IgD-negative memory B cell (primary cell): ENCODE results near the gene TRPM2. TPM values are rescaled to one million over a fixed set of nuclear protein-coding genes. Genes with fewer than 3 reads are reported as not detected.
"Not testable (repeated sequence)": the region's sequence is repeated elsewhere in the genome, so short reads cannot be mapped to it uniquely, and the experiment has no call there.

Source experiments
- H3K27ac Mint-ChIP-seq, 3 donors: one replicate each; pipeline ENCODE4 v1.8.0; 2020 to 2022; ENCODE audit warnings: mild to moderate bottlenecking in 3 of 3, mixed read lengths in 3 of 3, moderate library complexity in 1 of 3
- H3K27me3 Mint-ChIP-seq: one replicate; pipeline ENCODE4 v1.8.0; 2021; ENCODE audit warnings: mixed read lengths
- H3K36me3 Mint-ChIP-seq: one replicate; pipeline ENCODE4 v1.8.0; 2020; ENCODE audit warnings: mild to moderate bottlenecking, mixed read lengths
- H3K4me1 Mint-ChIP-seq, 3 donors: one replicate each; pipeline ENCODE4 v1.8.0; 2020 to 2022; ENCODE audit warnings: mixed read lengths in 3 of 3, mild to moderate bottlenecking in 1 of 3
- H3K4me3 Mint-ChIP-seq, 4 donors: one replicate each; pipeline ENCODE4 v1.8.0; 2020 to 2022; ENCODE audit warnings: mild to moderate bottlenecking in 4 of 4, mixed read lengths in 4 of 4, moderate library complexity in 3 of 4
- H3K9me3 Mint-ChIP-seq, 3 donors: one replicate each; pipeline ENCODE4 v1.8.0; 2020 to 2021; ENCODE audit warnings: mixed read lengths in 3 of 3, mild to moderate bottlenecking in 1 of 3
- polyA plus RNA-seq: library from polyadenylated mRNA; unstranded; fragments of 300-500 nt; fragmentation: Illumina TruSeq; gene quantifications from one replicate; pipeline ENCODE4 v1.2.3, GENCODE V29; 2021

Gene TRPM2
- polyA plus RNA-seq, 1 donor from 2014 or later = 5.1 TPM

DNA sequence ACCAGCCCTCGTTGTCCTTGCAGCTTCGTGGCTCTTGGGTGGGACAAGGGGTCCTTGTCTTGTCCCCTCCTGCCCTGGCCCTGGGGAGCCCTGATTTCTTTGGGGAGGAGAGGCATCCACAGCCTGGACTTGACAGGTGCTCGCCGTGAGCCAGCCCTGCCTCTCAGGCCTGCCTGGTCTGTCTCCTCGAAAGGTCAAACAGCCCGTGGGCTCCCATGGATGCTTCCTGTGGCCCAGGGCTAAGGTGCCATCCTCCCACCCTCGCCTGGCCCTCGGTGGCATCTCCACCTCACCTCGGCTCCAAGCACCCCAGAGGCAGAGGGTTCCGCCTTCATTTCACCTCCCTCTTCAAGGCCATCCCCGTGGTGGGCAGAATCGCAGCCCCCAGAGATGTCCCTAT is 110.9 kb downstream of the TRPM2 start:
- no peaks in the 10 kb centered on the region for H3K36me3 Mint-ChIP-seq
- H3K9me3 Mint-ChIP-seq = no peaks in the 10 kb centered on the region
- no peak overlapping the region for H3K27ac Mint-ChIP-seq
- no peak overlapping the region for H3K4me3 Mint-ChIP-seq
- peaks cover 3% of the 10 kb centered on the region for H3K27me3 Mint-ChIP-seq
- peaks cover 0 to 2% (median 0%) of the 10 kb centered on the region in 3 donors for H3K4me1 Mint-ChIP-seq

GRCh38 chr21:44466351-44466954 is 113.0 kb downstream of the TRPM2 start:
- peaks cover 3% of the 10 kb centered on the region for H3K27me3 Mint-ChIP-seq
- no peaks in the 10 kb centered on the region for H3K9me3 Mint-ChIP-seq
- H3K4me1 Mint-ChIP-seq = peaks cover 0 to 2% (median 0%) of the 10 kb centered on the region in 3 donors
- no peaks in the 10 kb centered on the region for H3K36me3 Mint-ChIP-seq
- H3K4me3 Mint-ChIP-seq = peak overlapping the region in 1 of 4 donors; percentile 28
- no peak overlapping the region for H3K27ac Mint-ChIP-seq

DNA sequence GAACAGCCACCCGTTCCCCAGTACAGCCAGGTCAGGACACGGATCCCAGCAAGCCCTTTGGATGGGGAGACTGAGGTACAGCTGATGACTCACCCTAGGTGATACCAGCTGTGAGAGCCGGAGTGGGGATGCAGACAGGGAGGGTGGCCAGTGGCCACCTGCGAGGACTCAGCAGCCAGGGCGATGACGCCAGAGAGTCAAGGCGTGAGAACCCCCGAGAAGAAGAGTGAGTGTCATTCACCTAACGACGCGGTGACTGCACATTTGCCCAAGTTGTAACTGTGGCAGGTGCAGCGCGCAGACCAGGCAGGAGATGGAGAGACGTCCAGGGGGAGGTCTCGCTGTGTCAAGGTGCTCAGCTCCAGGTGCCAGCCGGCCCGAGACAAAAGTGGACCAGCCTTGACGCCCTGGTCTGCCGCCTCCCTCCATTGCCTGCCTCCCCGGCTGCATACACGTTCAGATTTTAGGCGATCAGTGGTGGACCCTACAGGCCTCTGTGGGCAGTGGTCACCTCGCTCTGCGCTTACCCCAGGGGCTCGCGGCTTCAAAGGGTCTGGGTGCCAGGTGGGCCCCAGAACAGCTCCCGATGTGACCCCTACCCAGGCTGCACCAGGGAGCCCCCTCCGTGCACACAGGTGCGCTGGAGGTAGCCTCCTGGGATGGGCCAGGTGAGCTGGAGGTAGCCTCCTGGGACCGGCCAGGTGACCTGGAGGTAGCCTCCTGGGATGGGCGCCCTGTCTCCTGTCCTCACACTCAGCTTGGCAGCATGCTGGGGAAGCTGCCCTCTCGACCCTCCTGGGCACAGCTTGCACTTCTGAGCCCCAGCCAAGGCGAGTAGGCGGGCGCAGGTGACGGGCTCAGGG is 113.8 kb downstream of the TRPM2 start:
- Mint-ChIP-seq H3K27me3 (peaks cover 4% of the 10 kb centered on the region), H3K9me3 (no peaks in the 10 kb centered on the region), H3K4me3 (no peak overlapping the region), H3K36me3 (no peaks in the 10 kb centered on the region), H3K4me1 (peaks cover 0 to 2% (median 0%) of the 10 kb centered on the region in 3 donors), H3K27ac (no peak overlapping the region)

- no peaks in the 10 kb centered on the region for H3K9me3 Mint-ChIP-seq
- H3K4me3 Mint-ChIP-seq = no peak overlapping the region
- H3K27me3 Mint-ChIP-seq = peaks cover 5% of the 10 kb centered on the region
- peaks cover 0 to 2% (median 0%) of the 10 kb centered on the region in 3 donors for H3K4me1 Mint-ChIP-seq
- no peak overlapping the region for H3K27ac Mint-ChIP-seq
- H3K36me3 Mint-ChIP-seq = no peaks in the 10 kb centered on the region
Measured at GRCh38 chr21:44467859-44468195, 114.4 kb downstream of the TRPM2 start.

- H3K4me3 Mint-ChIP-seq = no peak overlapping the region
- no peaks in the 10 kb centered on the region for H3K36me3 Mint-ChIP-seq
- H3K27ac Mint-ChIP-seq = no peak overlapping the region
- H3K27me3 Mint-ChIP-seq = peaks cover 3% of the 10 kb centered on the region
- H3K4me1 Mint-ChIP-seq = no peaks in the 10 kb centered on the region
- H3K9me3 Mint-ChIP-seq = no peaks in the 10 kb centered on the region
Measured at GRCh38 chr21:44471341-44471740, 117.9 kb downstream of the TRPM2 start.

DNA sequence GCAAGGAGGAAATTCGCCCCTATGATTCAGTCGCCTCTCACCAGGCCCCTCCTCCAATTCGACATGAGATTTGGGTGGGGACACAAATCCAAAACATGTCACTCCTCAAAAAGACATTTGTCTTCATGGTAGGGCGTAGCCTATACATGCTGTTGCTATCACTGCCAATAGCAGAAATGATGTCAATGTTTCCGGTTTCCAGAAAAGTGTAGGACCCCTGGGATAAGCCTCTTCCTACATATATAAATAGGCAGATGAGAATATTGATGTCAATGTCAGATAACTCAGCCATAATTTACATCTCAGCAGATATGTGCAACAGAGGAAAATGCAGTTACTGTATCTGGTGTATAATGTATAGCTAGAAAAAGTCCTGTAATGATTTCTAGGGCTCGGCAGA is 118.6 kb downstream of the TRPM2 start:
- no peak overlapping the region for H3K4me3 Mint-ChIP-seq
- H3K27ac Mint-ChIP-seq = no peak overlapping the region

DNA sequence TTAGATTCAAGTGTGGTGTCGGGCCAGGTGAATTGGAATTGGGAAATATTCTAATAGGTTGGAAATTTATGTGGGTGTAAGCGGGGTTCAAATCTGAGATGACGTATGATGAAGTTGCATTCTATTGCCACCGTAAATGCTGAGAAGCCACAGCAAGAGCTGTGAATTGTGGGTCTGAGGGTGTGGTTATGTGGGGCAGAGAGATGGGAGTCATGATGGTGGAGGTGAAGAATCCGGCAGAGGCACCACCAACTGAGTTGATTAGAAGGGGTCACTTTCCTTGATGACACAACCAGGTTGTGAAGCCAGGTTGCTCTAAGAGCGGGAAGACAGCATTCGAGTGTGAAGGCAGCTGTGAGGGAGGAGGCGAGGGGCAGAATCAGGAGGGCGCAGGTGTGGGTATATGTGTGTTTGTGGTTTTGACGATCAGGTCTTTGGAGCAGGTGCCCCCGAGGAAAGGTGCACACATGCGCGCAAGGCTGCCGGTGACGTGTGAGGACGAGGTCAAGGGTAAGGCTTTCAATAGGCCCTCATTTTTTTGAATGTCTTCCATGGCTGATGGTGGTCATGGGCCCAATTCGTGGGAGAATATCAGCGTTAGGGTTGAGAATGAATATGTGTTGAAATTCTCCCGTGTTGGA is 120.6 kb downstream of the TRPM2 start:
- peaks cover 4% of the 10 kb centered on the region for H3K27me3 Mint-ChIP-seq
- no peaks in the 10 kb centered on the region for H3K4me1 Mint-ChIP-seq
- no peaks in the 10 kb centered on the region for H3K36me3 Mint-ChIP-seq
- H3K9me3 Mint-ChIP-seq = no peaks in the 10 kb centered on the region
- no peak overlapping the region for H3K27ac Mint-ChIP-seq
- no peak overlapping the region for H3K4me3 Mint-ChIP-seq

More for the DNA sequence above, 118.6 kb downstream of the TRPM2 start:
- Mint-ChIP-seq H3K4me1 (no peaks in the 10 kb centered on the region), H3K36me3 (no peaks in the 10 kb centered on the region), H3K27me3 (peaks cover 4% of the 10 kb centered on the region), H3K9me3 (no peaks in the 10 kb centered on the region)

DNA sequence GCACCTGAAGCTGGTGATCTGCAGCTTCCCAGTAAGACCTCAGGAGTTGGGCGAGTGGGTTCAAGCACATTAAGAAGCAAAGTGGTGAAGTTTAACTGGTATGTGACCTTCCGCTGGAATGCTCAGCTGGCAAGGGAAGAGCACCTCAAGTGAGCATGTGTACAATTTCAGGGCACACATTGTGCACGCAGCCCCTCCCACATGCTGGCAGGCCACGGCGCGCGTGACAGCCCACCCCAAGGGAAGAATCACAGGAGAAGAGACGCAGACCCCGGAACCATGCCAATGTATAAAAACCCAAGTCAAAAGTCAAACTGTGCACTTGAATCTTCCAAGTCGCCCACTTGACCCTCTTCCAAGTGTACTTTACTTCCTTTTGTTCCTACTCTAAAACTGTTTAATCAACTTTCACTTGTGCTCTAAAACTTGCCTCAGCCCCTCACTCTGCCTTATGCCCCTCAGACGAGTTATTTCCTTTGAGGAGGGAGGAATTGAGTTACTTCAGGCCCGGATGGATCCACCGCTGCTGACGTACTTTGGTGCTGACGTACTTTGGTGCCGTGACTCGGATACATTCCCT is 121.9 kb downstream of the TRPM2 start:
- Mint-ChIP-seq H3K9me3 (no peaks in the 10 kb centered on the region), H3K4me1 (no peaks in the 10 kb centered on the region), H3K27me3 (peaks cover 4% of the 10 kb centered on the region), H3K36me3 (no peaks in the 10 kb centered on the region), H3K27ac (no peak overlapping the region), H3K4me3 (no peak overlapping the region)

DNA sequence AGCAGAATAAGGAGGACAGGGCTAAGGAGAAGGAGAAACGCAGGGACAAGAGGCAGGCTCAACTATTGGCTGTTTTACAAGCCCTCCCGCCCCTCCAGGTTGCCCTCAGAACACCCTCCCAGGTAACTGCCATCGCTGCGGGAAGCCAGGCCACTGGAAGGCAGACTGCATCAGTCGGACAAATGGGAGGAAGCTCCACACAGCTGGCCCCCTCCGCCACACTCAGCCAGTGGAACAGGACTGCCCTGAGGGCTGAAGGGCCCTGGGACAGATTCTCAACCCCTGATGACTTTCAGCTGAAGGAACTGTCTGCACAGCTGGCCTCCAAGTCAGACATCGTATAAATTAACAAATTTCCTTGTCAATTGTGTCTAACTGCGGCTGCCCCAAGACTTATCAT is 123.7 kb downstream of the TRPM2 start:
- Mint-ChIP-seq H3K27ac (no peak overlapping the region), H3K4me1 (no peaks in the 10 kb centered on the region), H3K4me3 (no peak overlapping the region), H3K27me3 (peaks cover 4% of the 10 kb centered on the region), H3K36me3 (no peaks in the 10 kb centered on the region), H3K9me3 (no peaks in the 10 kb centered on the region)

GRCh38 chr21:44477712-44478111 is 124.3 kb downstream of the TRPM2 start:
- H3K27ac Mint-ChIP-seq = no peak overlapping the region
- no peaks in the 10 kb centered on the region for H3K36me3 Mint-ChIP-seq
- peaks cover 1% of the 10 kb centered on the region for H3K27me3 Mint-ChIP-seq
- H3K4me1 Mint-ChIP-seq = no peaks in the 10 kb centered on the region
- H3K9me3 Mint-ChIP-seq = no peaks in the 10 kb centered on the region
- H3K4me3 Mint-ChIP-seq = no peak overlapping the region

GRCh38 chr21:44478124-44478800 is 124.8 kb downstream of the TRPM2 start:
- H3K4me3 Mint-ChIP-seq = no peak overlapping the region
- no peaks in the 10 kb centered on the region for H3K4me1 Mint-ChIP-seq
- no peak overlapping the region for H3K27ac Mint-ChIP-seq
- no peaks in the 10 kb centered on the region for H3K36me3 Mint-ChIP-seq
- no peaks in the 10 kb centered on the region for H3K9me3 Mint-ChIP-seq
- peaks cover 1% of the 10 kb centered on the region for H3K27me3 Mint-ChIP-seq

- Mint-ChIP-seq H3K9me3 (no peaks in the 10 kb centered on the region), H3K27ac (no peak overlapping the region), H3K4me1 (peaks cover 0 to under 1% (median 0%) of the 10 kb centered on the region in 3 donors), H3K27me3 (peaks cover 1% of the 10 kb centered on the region), H3K4me3 (peak overlapping the region in 1 of 4 donors; percentile 49), H3K36me3 (no peaks in the 10 kb centered on the region)
Measured at GRCh38 chr21:44478801-44479167, 125.4 kb downstream of the TRPM2 start.

DNA sequence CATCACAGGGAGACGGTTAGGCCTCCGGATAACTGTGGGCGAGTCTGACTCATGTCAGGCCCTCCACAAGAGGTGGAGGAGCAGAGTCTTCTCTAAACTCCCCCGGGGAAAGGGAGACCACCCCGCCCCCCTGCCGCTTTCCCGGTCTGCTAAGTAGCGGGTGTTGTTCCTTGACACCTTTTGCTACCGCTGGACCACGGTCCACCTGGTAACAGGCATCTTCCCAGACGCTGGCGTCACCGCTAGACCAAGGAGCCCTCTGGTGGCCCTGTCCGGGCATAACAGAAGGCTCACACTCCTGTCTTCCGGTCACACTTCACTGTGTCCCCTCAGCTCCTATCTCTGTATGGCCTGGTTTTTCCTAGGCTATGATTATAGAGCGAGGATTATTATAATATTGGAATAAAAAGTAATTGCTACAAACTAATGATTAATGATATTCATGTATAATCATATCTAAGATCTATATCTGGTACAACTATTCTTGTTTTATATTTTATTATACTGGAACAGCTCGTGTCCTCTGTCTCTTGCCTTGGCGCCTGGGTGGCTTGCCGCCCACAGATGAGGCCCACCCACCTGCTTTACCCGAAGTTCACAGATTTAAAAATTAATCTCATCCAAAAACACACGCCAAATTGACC is 126.3 kb downstream of the TRPM2 start:
- not testable (repeated sequence) for H3K27ac Mint-ChIP-seq, H3K9me3 Mint-ChIP-seq

DNA sequence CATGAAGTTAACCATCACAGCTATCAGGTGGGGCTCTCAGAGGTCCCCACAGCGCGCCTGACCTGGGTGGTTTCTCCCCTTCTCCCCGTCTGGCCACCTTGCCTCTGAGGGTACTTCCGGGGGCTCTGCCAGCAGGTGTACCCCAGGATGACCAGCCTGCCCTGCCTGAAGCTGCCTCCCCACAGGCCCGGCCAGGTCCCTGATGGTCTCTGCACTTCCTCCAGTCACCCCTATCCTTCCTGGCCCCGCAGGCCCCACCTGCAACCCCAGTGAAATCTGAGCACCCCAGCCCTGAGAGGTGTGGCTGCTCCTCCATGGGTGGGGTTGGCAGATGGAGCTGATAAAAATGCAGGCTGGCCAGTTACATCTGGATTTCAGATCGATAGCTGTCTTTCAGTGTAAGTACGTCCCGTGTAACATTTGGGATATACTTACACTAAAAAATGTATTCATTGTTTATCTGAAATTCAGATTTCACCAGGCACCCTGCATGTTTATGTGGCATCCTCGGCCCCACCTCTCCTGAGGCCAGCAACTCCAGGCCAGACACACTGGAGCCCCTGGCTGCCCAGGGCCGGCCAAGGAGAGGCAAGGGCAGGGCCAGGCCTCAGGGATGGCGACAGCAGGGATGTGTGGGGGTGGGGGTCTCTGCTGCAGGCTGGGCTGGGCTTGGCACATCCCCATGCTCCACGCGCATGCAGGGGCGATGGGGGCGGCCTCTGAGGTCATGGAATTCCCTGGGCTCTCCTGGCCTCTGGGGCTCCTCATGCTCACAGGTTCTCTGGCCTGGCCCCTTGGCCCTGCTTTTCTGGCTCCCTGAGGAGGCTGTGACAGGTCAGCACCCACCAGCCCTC is 127.0 kb downstream of the TRPM2 start:
- no peaks in the 10 kb centered on the region for H3K9me3 Mint-ChIP-seq
- H3K27ac Mint-ChIP-seq = no peak overlapping the region
- no peaks in the 10 kb centered on the region for H3K36me3 Mint-ChIP-seq
- H3K4me1 Mint-ChIP-seq = peaks cover 0 to 2% (median 0%) of the 10 kb centered on the region in 3 donors
- H3K4me3 Mint-ChIP-seq = no peak overlapping the region
- peaks cover 3% of the 10 kb centered on the region for H3K27me3 Mint-ChIP-seq

More for the DNA sequence above, 126.3 kb downstream of the TRPM2 start:
- not testable (repeated sequence) for H3K27me3 Mint-ChIP-seq, H3K36me3 Mint-ChIP-seq, H3K4me1 Mint-ChIP-seq, H3K4me3 Mint-ChIP-seq
